GM20000 (cell line): Measurements from ENCODE around the gene BAHCC1.

Experiments used
- DNase-seq: peaks from one replicate; pipeline ENCODE4 v3.0.0; 2012; ENCODE audit warnings: low spot score
- TF ChIP-seq, protein P1 (sequence below): IDR thresholded peaks from 2 replicates; pipeline ENCODE4 v1.5.1; 2012; ENCODE audit warnings: mild to moderate bottlenecking, control low read depth; ENCODE audit errors: extremely low read depth, missing control alignments

Gene BAHCC1

GRCh38 chr17:81469266-81469665 is 74.0 kb downstream of the BAHCC1 start:
- TF ChIP-seq, protein P1, sequence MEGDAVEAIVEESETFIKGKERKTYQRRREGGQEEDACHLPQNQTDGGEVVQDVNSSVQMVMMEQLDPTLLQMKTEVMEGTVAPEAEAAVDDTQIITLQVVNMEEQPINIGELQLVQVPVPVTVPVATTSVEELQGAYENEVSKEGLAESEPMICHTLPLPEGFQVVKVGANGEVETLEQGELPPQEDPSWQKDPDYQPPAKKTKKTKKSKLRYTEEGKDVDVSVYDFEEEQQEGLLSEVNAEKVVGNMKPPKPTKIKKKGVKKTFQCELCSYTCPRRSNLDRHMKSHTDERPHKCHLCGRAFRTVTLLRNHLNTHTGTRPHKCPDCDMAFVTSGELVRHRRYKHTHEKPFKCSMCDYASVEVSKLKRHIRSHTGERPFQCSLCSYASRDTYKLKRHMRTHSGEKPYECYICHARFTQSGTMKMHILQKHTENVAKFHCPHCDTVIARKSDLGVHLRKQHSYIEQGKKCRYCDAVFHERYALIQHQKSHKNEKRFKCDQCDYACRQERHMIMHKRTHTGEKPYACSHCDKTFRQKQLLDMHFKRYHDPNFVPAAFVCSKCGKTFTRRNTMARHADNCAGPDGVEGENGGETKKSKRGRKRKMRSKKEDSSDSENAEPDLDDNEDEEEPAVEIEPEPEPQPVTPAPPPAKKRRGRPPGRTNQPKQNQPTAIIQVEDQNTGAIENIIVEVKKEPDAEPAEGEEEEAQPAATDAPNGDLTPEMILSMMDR: no peak

DNA sequence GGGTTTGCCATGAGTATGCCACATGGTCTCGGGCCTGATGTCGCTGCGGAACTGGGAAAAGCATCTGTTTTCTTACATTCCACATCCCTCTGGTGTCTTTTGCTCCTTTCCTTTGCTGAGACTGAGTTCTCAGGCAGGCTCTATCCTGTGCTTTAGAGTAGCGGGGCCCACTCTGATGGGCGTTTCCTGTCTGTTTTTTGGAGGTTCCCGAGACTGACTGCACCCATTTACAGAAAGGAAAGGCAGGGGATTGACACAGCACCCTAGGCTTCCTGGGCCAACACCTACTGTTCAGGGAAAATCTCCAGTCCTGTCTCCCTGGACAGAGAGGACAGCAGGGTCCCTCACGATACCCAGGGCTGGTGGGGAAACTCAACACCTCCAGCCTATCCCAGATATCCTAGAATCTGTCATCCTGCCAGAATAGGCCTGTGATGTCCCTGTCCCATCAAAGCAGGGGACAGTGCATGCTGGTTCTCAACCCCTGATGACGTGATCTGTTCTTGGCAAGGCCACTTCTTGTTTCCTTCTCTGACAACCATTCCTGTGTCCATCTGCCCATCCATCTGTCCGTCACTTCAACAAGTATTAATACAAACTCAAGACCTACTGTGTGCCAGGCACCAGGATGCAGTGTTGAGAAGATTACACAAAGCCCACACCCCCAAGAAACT is 75.2 kb downstream of the BAHCC1 start:
- TF ChIP-seq, protein P1: no peak

More at GRCh38 chr17:81469266-81469665, 74.0 kb downstream of the BAHCC1 start:
- no peak for DNase-seq

DNA sequence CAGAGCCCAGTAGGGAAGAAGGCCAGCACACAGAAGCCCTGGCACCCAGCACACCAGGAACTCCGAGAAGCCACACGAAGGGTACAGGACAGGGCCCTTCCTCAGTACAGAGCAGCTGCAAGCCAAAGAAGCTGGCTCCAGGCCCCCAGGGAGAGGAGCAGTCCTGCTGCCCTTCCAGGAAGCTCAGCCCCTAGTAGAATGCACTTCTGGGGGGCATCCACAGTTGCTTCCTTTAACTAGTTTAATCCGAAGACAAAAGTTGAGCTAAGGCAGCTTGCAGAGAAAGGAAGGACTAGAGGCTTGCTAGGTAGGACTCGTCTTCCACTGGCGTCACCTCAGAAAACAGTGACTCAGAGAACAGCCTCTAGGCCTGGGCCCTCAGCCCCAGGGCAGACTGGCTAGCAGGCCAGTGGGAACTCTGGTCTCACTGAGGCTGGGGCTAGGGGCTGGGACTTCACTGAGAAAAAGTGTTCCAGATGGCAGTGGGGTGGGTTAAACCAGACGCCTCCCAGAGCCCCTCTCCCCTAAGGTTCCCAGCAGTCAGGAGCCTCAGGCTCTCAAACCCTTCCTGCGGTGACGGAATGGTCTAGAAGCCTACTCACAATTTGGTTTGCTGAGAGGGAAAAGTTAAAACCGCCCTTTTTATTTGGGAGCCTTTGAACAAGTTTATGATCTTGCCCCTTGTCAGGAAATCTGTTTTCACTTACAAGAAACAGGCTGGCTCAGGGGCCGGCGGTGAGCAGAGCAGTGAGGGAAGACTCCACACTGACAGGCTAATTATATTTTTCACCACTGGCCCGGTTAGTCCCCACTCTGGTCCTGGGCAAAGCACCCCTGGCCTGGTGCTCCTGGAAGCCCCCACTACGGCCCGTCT is 75.9 kb downstream of the BAHCC1 start:
- no peak for DNase-seq
- TF ChIP-seq, protein P1: no peak

More for the DNA sequence above, 75.2 kb downstream of the BAHCC1 start:
- no peak for DNase-seq

DNA sequence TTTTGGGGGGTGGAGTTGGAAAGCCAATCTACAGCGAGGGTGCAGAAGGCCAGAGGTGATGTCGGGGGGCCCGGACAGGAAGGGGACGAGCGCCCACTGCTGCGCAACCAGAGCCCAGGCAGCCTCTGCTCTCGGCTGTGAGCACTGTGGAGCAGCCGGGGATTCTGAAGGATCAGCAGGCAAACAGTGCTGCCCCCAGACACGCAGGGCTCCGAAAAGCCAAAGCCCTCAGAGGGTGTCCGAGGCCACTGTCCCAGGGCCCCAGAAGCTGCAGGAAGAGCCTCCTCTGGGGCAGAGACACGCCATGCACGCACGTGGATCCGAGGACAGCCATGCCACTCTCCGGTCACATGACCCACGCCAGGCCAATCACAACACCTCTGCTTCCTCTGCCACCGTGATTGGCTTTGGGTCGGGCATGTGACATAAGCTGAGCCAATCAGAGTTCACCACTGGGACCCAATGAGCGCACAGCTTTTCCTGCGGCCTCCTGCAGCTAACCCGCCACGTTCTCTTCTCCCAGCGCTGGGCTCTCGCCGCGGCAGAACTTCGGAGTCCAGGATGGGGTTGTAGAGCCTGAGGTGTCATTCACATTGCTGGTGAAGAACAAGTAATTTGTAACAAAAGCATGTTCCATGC is 76.7 kb downstream of the BAHCC1 start:
- TF ChIP-seq, protein P1: no peak
- no peak for DNase-seq

- no peak for DNase-seq
- TF ChIP-seq, protein P1: no peak
These were observed 77.8 kb downstream of the BAHCC1 start for GRCh38 chr17:81473019-81473418.

DNA sequence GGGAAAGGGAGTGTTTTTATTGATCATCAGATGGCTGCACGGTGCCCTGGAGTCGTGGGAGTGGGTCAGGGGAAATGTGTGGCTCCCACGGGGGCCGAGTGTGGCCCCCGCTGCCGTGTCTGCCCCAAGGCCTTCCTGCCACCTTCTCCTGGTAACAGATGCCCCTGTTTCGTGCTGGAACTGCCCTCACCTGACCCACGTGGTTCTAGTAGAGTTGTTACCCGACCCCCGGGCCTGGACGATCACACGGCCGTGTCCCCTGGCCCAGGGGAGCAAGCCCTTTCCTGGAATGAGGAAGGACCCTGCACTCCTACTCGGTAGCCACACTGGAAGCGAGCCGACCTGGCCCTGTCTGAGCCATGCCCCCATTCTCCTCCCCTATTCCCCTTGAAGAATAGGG is 79.7 kb downstream of the BAHCC1 start:
- TF ChIP-seq, protein P1: no peak
- DNase-seq: no peak

DNA sequence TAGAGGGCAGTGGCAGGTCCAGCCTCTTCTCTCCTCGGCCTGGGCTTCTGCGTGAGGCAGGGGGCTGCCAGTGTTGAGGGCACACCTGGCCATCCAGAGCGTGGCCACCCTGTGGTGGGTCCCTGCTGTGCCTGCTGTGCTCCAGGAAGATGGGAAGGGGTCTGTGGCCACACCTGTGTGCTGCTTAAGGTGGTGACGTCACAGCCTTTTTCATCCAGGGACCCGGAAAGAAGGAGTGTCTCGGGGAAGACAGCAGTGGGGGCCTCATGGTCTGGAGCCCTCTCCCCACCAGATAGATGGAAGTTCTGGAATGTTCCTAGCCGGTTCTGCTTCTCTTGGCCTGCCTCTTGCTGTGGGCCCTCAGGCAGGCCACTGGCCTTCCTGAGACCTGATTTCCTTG is 80.8 kb downstream of the BAHCC1 start:
- TF ChIP-seq, protein P1: no peak
- no peak for DNase-seq
